Measurements from ENCODE around the gene LRMDA. TPM values are rescaled to one million over a fixed set of nuclear protein-coding genes. Genes with fewer than 3 reads are reported as not detected.

Gene LRMDA
- total and polyA plus RNA-seq, 2 donors from 2014 or later: 23.2 to 48.6 TPM

DNA sequence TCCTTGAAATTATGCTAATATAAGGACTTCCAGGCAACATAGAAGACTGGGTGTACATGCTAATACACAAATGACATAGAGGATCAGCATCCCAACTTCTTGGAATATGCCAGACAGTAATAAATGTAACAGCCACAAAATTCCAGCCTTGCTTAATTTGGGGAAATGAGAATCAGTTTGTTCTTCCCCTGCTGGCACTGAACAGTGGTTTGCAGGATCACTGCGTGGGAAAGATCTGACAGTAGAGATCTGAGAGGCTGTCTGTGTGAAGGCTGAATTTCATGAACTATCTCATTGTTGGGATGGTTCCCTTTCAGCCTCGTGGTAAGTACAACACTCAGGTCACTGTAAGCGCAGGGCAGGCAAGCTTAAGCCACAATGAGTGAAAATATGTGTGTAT is 1078.0 kb downstream of the LRMDA start:
- H3K36me3 ChIP-seq (ENCODE audit: control insufficient read depth in 2 of 3, insufficient read depth in 3 of 3, low read length in 3 of 3): no peaks in the 10 kb centered on the region
- DNase-seq (no peak), FAIRE-seq (no peak)
- H3K9ac ChIP-seq (ENCODE audit: low read length in 3 of 3): no peak overlapping the region
- H3K9me3 ChIP-seq (ENCODE audit: control insufficient read depth in 2 of 3, insufficient read depth in 1 of 3, low read length in 3 of 3): peaks cover 0 to 3% (median 2%) of the 10 kb centered on the region in 3 donors
- no peaks in the 10 kb centered on the region for H3K4me1 ChIP-seq (ENCODE audit: control insufficient read depth in 2 of 3, insufficient read depth in 2 of 3, low read depth in 1 of 3, low read length in 3 of 3)
- H3K27me3 ChIP-seq (ENCODE audit: control insufficient read depth, insufficient read depth, low read length): no peaks in the 10 kb centered on the region
- intact Hi-C loops (cut with DNase I): no loop called here
- TF ChIP-seq, protein P1, sequence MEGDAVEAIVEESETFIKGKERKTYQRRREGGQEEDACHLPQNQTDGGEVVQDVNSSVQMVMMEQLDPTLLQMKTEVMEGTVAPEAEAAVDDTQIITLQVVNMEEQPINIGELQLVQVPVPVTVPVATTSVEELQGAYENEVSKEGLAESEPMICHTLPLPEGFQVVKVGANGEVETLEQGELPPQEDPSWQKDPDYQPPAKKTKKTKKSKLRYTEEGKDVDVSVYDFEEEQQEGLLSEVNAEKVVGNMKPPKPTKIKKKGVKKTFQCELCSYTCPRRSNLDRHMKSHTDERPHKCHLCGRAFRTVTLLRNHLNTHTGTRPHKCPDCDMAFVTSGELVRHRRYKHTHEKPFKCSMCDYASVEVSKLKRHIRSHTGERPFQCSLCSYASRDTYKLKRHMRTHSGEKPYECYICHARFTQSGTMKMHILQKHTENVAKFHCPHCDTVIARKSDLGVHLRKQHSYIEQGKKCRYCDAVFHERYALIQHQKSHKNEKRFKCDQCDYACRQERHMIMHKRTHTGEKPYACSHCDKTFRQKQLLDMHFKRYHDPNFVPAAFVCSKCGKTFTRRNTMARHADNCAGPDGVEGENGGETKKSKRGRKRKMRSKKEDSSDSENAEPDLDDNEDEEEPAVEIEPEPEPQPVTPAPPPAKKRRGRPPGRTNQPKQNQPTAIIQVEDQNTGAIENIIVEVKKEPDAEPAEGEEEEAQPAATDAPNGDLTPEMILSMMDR (IDR thresholded peaks at IDR 0.05; ENCODE audit: borderline replicate concordance, extremely low read depth, insufficient read depth): no peak
- H3K4me3 ChIP-seq (ENCODE audit: low read length in 3 of 3): no peak overlapping the region
- no peak overlapping the region for H3K27ac ChIP-seq (ENCODE audit: low read depth in 2 of 2, low read length in 2 of 2)

GRCh38 chr10:76514321-76514720 is 1082.9 kb downstream of the LRMDA start:
- no peak overlapping the region for H3K27ac ChIP-seq (ENCODE audit: low read depth in 2 of 2, low read length in 2 of 2)
- H3K27me3 ChIP-seq (ENCODE audit: control insufficient read depth, insufficient read depth, low read length): no peaks in the 10 kb centered on the region
- no peaks in the 10 kb centered on the region for H3K36me3 ChIP-seq (ENCODE audit: control insufficient read depth in 2 of 3, insufficient read depth in 3 of 3, low read length in 3 of 3)
- no peak overlapping the region for H3K4me3 ChIP-seq (ENCODE audit: low read length in 3 of 3)
- DNase-seq (no peak), FAIRE-seq (no peak)
- no peaks in the 10 kb centered on the region for H3K4me1 ChIP-seq (ENCODE audit: control insufficient read depth in 2 of 3, insufficient read depth in 2 of 3, low read depth in 1 of 3, low read length in 3 of 3)
- intact Hi-C loops (cut with DNase I): no loop called here
- H3K9me3 ChIP-seq (ENCODE audit: control insufficient read depth in 2 of 3, insufficient read depth in 1 of 3, low read length in 3 of 3): no peaks in the 10 kb centered on the region
- TF ChIP-seq, protein P1 (IDR thresholded peaks at IDR 0.05; ENCODE audit: borderline replicate concordance, extremely low read depth, insufficient read depth): no peak
- H3K9ac ChIP-seq (ENCODE audit: low read length in 3 of 3): no peak overlapping the region

GRCh38 chr10:76514869-76515268 is 1083.4 kb downstream of the LRMDA start:
- Histone ChIP-seq H3K27me3 (ENCODE audit: control insufficient read depth, insufficient read depth, low read length) (no peaks in the 10 kb centered on the region), H3K4me1 (ENCODE audit: control insufficient read depth in 2 of 3, insufficient read depth in 2 of 3, low read depth in 1 of 3, low read length in 3 of 3) (no peaks in the 10 kb centered on the region), H3K9me3 (ENCODE audit: control insufficient read depth in 2 of 3, insufficient read depth in 1 of 3, low read length in 3 of 3) (no peaks in the 10 kb centered on the region), H3K4me3 (ENCODE audit: low read length in 3 of 3) (no peak overlapping the region), H3K36me3 (ENCODE audit: control insufficient read depth in 2 of 3, insufficient read depth in 3 of 3, low read length in 3 of 3) (no peaks in the 10 kb centered on the region), H3K9ac (ENCODE audit: low read length in 3 of 3) (no peak overlapping the region), H3K27ac (ENCODE audit: low read depth in 2 of 2, low read length in 2 of 2) (no peak overlapping the region)
- FAIRE-seq (no peak), DNase-seq (no peak)
- intact Hi-C loops (cut with DNase I): no loop called here
- TF ChIP-seq, protein P1 (IDR thresholded peaks at IDR 0.05; ENCODE audit: borderline replicate concordance, extremely low read depth, insufficient read depth): no peak

DNA sequence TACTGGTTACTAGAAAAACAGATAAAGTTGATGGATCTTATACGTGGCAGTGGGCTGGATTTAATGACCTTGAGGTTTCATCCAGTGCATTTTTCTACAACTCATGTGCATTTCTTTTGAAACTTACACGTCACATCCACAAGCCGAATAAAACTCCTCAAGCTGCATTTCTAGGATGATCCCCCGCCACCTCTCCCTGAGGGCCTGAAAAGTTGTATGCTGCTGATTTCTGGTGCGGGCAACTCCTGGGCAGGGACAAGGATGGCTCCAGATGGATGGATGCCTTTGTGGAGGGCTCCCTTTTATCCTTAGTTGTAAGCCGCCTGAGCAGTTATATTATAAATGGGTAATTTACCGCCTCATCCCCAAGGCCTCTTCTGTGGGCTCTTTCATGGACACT is 1091.1 kb downstream of the LRMDA start:
- H3K36me3 ChIP-seq (ENCODE audit: control insufficient read depth in 2 of 3, insufficient read depth in 3 of 3, low read length in 3 of 3): no peaks in the 10 kb centered on the region
- H3K9me3 ChIP-seq (ENCODE audit: control insufficient read depth in 2 of 3, insufficient read depth in 1 of 3, low read length in 3 of 3): peaks cover 0 to 4% (median 0%) of the 10 kb centered on the region in 3 donors
- DNase-seq (no peak), FAIRE-seq (no peak)
- no peak overlapping the region for H3K27ac ChIP-seq (ENCODE audit: low read depth in 2 of 2, low read length in 2 of 2)
- H3K4me1 ChIP-seq (ENCODE audit: control insufficient read depth in 2 of 3, insufficient read depth in 2 of 3, low read depth in 1 of 3, low read length in 3 of 3): no peaks in the 10 kb centered on the region
- no peak overlapping the region for H3K4me3 ChIP-seq (ENCODE audit: low read length in 3 of 3)
- H3K9ac ChIP-seq (ENCODE audit: low read length in 3 of 3): no peak overlapping the region
- intact Hi-C loops (cut with DNase I): no loop called here
- no peaks in the 10 kb centered on the region for H3K27me3 ChIP-seq (ENCODE audit: control insufficient read depth, insufficient read depth, low read length)
- TF ChIP-seq, protein P1 (IDR thresholded peaks at IDR 0.05; ENCODE audit: borderline replicate concordance, extremely low read depth, insufficient read depth): no peak
